HG02588 (cell line): Measurements from ENCODE around the gene ERAL1.
A peak's percentile ranks its signal among the peaks of the same experiment; 100 is the strongest.
"Not testable (repeated sequence)": the region's sequence is repeated elsewhere in the genome, so short reads cannot be mapped to it uniquely, and the experiment has no call there.

Experiments
- ATAC-seq: cut with Tn5 transposase; IDR thresholded peaks from one replicate; pipeline ENCODE4 v1.9.1; 2021; ENCODE audit warnings: mild to moderate bottlenecking, moderate library complexity; ENCODE audit not compliant: unreplicated experiment

The ERAL1 gene

DNA sequence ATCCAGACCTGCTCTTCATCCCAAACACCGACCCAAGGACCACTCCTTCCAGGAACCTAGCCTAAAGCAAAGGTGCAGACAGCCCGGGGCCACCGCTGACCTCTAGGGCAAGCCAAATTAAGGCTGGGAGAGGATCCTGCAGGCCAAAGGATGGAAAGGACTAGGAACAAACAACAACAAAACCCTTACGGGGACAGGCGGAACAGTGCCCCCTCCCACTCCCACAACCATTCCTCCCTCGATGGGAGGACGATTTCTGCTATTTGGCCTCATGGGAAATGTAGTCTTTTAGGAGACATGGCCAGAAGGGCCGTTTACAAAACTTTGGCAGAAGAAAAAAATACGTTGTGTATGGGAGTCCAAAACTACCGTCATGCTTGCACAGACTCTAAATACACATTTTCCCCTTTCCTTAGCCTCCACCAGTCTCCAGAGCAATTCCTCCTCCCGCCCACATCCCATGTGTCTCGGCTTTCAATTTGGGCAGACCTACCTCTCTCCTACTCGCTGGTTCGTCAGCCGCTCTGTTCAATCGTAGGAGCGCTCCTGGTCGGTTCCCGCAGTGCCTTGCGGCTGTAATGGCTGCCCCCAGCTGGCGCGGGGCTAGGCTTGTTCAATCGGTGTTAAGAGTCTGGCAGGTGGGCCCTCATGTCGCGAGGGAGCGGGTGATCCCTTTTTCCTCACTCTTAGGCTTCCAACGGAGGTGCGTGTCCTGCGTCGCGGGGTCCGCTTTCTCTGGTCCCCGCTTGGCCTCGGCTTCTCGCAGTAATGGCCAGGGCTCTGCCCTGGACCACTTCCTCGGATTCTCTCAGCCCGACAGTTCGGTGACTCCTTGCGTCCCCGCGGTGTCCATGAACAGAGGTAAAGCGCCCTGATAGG, at the start of gene ERAL1:
Gene ERAL1, plus strand, starts transcription at position 560 of the 879 bp plus-strand sequence. Its CDS starts 19 bp downstream, at position 579.
- peak; percentile 86 for ATAC-seq

DNA sequence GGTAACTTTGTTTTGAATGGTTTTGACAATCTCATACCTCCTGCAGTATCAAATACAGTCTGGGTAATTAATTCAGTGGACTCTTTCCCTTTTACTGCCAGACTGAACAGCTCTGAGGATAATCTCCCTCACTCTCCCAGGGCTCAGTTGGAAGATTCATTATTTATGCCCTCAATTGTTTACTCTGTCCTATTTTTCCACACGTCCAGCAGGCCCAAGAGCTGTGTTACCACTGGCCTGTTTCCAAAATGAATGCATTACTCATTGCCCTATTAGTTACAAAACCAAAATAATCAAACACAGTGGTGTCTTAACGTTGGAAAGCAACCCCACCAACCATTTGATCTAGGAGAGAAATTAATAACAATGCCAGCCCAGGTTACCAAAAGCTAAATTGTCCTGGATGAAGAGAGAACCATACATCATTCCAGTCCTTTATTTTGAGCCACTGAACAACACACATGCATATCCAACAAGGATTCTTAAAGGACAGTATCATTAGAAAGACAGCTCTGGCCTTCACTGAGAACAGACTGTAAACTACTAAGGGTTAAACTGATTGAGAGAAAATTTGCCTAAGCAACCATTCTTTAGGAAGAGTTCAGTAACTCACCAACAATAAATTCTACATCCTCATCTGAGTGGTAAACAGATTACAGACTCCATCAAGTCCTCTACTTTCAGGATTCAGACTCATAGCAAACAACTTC, 46.7 kb upstream of the ERAL1 start:
- ATAC-seq = no peak

DNA sequence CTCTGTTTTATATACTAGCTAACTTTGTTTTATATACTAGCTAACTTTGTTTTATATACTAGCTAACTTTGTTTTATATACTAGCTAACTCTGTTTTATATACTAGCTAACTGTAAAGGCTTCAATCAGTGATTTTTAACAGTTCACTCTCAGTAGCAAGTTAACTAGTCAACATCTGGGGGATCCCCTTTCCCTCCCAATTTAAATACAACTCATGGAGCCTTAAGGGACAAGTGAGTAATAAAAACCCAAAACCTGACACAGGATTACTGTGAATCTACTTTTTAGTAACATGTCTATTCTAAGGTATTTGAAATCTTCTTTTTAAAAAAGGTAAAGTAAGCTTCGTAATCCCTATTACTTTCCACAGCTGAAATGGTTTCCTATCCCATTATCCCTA, 44.4 kb upstream of the ERAL1 start:
- no peak for ATAC-seq

DNA sequence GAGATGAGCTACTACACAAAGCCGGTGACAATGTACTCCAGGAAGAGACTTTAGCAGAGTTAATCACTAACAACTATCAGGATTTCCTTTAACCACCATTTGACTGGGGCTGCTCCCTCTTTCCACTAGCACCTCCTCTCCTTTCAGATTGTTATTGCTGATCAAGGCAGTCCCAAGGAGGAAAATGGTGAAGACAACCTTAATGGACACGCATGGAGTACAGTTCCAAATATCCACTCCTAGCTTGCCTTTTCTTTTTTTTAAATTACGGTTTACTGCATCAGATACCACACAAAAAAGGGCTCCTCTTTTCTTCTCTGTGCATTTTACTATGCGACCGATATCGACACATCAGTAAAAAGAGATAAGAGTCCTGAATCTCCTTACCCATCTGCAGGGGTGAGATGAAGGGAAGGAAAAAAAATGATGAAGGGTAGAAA, 43.1 kb upstream of the ERAL1 start:
- ATAC-seq = no peak

DNA sequence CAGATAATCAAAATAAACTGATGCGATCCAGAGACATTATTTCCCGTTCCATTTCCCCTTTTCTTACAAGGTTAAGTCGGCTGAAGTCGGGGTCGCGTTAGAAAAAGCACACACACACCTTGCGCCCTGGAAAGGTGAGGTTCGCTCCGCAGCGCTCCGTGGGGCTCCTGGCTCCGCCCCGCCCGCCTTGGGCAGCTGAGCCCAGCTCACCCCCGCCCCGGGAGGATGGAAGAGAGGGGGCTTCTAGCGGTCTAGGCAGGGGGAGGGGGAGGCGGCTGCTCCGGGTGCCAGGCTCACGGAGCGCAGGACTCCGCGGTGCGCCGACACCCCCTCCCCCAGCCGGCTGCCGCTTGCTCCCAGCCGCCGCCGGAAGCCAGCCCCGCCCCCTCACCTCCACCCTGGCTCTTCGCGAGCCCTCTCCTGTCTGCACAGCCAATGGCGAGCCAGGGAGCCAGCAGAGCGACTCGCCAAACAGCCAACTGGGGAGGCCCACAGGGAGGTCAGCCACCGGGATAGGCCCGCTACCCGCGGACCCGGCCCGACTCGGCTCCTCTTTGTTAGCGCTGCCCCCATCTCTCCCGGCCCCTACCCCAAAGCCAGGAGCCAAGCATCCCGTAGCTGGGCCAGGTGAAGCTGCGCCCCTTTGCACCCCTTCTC, 42.6 kb upstream of the ERAL1 start:
- peak; percentile 97 for ATAC-seq

DNA sequence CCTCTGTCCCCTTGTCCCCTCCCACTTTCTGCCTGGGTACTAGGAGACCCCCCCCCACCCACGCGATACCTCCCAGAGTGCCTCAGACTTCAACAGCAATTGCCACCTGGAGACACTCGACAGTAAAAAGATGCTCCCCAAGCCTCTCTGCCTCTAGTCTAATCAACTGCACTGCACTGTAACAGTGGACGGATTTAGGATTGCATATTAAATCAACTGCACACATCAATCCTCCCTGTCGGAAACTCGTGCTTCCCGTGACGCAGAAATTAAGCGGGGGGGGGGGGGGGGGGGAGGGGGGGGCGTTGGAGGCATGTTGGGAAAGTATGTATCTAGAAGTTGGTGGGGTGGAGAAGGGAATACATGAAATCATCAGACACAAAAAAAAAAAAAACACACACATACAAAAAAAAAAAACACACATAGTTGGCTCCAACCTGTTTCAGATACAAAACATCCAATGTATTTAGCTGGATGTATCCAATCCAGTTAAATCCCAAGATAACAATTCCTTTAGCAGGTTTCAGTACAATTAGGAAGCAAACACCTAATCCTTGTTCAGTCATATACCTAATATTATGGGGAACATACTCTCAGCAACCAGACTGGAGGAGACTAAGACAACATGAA, 42.0 kb upstream of the ERAL1 start:
- no peak for ATAC-seq

DNA sequence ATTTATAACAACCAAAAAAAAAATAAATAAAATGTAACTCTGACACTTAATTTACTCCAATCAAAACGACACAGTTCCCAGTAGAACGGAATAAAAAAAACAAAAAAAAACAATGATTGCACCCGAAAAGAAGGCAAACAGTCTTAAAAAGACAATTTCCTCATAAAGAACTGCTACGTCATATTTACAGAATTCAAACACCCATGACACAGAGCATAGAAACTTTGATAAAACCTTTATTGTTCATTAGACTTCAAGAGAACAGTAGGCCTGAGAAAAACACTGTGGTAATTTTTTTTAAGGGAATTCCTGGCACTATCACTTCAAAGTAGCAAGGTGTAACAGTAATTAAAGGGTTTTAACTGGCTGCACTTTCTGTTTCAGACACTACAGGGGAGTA, 38.3 kb upstream of the ERAL1 start:
- ATAC-seq = no peak

DNA sequence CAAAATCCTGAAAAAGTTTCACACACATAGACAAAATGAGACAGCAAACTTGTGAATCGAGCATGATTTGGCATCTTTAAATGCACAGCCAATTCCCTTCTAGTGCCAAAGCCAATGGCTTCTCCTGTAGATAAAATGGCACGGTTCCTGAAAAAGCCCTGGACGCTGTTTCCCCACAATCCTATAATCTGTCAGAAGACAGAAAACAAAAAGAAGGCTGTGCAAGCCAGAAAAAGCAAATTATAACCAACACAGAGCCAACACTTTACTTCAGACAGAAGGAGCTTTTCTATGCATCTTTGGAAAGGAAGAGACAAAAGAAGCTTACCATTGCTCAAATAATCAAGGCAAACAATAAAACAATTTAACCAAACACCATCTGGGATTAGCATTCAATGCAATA, 36.0 kb upstream of the ERAL1 start:
- no peak for ATAC-seq

DNA sequence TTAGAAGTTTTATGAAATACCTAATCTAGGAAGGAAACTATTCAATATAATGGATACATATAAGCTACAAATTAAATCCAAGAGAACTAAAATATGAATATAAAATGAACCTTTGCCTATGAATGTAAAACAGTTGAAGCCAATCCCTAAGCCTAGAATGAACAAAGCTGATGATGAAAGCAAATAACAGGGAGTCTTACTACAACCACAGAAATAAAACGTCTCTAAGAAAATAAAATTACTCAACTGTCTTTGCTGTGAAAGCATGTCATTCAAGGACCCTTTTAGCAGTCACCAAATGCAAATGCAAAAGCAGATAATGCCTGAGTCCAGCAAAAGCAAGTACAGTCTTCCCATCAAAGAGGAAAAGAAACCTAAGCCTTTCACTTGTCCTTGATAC, 35.2 kb upstream of the ERAL1 start:
- ATAC-seq = no peak

DNA sequence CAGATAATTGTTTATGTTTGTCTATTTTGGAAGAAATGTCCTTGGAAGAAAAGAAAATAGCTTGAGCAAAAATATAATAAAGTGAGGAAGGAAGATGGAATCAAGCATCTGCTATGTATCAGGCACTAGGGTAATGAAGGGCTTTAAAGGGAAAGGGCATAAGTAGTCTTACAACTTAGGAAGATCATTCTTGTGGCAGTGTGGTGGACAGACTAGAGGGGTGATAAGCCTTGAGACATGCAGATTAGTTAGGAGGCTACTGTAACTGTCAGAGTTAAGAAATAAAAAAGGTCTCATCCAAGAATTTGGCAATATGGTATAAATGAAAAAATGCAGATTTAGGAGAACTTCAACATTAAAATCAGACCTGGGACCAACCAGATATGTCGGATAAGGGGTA, 27.1 kb upstream of the ERAL1 start:
- ATAC-seq = no peak

DNA sequence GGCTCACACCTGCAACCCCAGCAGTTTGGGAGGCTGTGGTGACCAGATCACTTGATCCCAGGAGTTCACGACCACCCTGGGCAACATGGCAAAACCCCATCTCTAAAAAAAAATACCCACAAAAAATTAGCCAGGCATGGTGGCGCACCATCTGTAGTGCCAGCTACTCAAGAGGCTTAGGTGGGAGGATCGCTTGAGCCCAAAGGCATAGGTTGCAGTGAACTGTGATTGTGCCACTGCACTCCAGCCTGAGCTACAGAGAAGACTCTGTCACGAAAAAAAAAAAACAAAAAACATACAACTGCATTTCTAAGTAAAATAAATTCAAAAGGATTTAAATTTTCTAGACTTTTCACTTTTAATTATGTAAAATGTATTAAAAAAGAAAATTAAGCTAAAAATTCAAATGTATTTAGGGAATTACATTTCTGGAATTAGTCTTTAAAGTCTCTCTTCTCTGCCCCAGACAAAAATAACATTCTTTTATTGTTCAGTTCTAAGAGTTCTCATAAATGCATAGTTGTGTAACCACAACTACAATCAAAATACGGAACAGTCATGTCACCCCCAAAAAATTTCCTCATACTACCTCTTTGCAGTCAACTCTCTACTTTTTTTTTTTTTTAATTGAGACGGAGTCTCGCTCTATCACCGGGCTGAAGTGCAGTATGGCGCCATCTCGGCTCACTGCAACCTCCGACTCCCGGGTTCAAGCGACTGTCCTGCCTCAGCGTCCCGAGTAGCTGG, 26.3 kb upstream of the ERAL1 start:
- no peak for ATAC-seq

DNA sequence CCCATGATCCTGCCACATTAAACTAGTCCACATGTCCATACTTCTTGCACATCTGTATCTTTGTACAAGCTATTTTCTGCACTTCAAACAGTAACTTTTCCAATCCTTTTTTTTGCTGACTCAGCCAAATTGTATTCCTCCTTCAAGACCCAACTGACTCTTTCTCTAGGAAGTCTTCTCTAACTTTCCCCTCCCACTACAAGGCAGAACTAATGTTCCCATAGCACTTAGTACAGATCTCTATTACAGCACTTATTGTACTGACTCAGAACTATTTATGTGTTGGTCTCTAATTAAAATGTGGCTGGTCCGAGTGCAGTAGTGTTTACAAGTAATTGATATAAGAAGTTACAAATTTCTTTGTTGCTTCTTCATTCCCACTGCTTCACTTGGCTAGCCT, 20.4 kb upstream of the ERAL1 start:
- ATAC-seq = no peak

DNA sequence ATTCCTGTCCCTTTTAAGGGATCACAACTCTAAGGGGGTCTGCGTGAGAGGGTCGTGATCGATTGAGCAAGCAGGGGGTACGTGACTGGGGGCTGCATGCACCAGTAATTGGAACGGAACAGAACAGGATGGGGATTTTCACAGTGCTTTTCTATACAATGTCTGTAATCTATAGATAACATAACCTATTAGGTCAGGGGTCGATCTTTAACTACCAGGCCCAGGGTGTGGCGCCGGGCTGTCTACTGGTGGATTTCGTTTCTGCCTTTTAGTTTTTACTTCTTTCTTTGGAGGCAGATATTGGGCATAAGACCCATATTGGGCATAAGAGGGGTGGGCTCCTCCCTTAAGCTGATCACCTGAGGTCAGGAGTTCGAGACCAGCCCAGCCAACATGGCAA, 18.3 kb upstream of the ERAL1 start:
- ATAC-seq = not testable (repeated sequence)

DNA sequence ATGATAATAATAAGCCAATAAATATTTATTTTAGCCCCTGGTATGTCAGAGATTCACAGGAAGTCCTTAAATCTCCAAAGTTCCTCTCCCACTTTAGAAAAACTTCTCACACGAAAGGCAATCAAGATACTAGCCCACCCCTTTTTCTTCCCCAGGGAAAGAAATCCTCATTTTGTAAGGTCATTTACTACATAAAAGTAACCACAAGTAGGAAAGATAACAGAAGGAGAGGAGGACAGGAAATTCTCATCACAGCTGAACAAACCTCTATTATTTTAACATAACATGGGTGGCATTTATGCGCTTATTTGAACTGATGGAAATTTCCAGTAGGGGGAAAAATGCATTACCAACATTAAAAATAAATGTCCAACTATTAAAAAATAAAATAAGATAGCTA, 15.6 kb upstream of the ERAL1 start:
- ATAC-seq = no peak

DNA sequence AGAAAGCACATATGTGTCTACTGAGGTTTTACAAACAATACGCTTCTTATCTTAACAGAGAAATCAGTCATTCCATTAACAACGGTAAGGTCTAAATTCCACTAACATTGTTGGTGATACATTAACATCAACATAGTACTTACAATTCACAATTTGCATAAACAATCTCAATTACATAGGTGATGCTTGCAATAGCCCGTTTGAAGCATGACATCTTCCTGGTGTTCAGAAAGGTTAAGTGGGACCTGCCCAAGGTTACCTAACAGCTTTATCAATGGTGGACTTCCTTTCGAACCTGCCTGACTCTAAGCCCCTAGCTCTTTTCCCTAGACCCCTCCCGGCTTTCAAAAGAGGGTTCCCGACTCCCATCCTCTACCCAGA, 12.9 kb upstream of the ERAL1 start:
- no peak for ATAC-seq

DNA sequence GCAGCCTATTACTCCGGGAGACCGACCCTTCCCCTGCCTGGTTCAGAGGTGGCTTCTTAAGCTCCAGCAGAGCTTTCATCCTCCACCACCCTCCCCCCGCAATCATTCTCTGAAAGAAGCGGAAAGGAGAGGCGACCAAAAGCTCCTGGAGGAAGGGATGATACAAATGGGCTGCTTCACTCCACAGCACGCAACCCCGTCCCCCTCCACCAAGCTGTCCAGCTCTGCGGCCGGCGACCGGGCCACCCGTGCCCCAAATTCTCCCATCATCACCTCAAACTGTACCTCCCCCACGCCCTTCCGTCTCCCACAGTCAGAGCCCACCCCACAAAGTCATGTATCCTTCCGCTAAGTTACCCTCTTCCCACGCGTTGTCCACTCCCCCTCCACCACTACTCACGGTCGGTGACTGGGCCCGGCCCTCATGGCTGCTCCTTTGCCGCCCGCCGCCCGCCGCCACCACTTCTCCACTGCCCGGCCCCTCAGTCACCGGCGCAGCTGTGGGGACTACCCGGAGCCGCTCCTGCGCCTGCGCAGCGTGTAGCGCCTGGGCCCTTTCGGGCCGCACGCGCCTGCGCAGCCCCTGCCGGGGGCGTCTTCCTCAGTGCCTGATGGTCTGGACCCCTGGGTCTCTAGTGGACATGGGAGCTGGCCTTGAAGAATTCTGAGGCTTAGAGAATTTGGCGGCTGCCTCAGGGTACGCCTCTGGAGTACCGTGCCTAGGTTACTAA, 12.4 kb upstream of the ERAL1 start, which contains the start of gene FAM222B:
Gene FAM222B, minus strand, starts transcription at position 509 of the 731 bp plus-strand sequence. CDS start 76,123 bp downstream, outside the sequence.
- ATAC-seq = peak; percentile 85

DNA sequence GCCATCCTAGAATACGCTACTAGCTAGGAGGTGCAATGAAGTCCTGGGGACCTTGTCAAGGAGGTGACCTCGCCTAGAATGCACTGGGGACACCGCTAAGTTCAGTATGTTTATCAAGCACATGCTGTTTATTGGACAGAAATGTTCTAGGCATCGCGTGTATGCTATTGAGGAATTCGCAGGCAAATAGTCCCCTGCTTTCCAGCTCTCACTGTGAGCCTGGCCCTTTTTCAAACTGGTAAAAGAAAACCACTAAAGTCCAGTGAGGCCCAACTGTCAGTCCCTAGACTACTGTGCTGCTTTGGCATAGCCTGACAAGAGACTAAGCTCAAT, 11.0 kb upstream of the ERAL1 start:
- ATAC-seq = no peak

DNA sequence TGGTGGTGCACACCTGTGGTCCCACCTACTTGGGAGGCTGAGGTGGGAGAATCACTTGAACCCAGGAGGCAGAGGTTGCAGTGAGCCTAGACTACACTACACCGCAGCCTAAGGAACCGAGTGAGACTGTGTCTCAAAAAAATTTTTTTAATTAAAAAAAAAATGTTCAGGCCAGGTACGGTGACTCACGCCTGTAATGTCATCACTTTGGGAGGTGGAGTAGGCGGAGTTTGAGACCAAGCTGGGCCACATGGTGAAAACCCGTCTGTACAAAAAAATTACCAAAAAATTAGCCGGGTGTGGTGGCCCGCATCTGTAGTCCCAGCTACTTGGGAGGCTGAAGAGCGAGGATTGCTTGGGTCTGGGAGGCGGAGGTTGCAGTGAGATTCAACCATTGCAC, 8.6 kb upstream of the ERAL1 start:
- no peak for ATAC-seq

DNA sequence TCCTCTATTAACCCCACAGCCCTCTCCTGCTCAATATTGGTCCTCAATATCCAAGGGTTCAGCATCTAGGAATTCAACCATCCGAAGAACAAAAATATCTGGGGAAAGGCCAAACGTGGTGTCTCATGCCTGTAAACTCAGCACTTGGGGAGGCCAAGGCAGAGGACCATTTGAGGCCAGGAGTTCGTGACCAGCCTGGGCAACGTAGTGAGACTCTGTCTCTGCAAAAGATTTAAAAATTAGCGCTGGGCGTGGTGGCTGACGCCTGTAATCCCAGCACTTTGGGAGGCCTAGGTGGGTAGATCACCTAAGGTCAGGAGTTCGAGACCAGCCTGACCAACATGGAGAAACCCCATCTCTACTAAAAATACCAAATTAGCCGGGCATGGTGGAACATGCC, 8.1 kb upstream of the ERAL1 start:
- not testable (repeated sequence) for ATAC-seq

DNA sequence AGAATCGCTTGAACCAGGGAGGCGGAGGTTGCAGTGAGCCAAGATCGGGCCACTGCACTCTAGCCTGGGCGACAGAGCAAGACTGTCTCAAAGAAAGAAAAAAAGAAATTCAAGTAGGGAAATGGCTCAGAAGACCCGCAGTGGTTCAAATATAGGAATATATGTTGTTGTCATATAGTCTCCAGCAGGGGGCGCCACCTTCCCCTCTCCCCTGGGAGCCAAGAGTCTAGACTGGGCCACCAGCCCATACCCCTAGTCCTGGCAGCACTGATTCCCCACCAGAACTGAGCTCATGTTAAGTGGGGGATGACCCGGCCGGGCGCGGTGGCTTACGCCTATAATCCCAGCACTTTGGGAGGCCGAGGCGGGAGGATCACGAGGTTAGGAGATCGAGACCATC, 6.1 kb upstream of the ERAL1 start:
- not testable (repeated sequence) for ATAC-seq
